OCI-LY1 (cell line): ENCODE data around the gene NFAM1.

ENCODE experiments used
- CTCF ChIP-seq: fragments of 200-600 bp; sonication (generic), shearing (Covaris generic); IDR thresholded peaks from 2 replicates; pipeline ENCODE4 v1.5.1; 2017; ENCODE audit warnings: mild to moderate bottlenecking, antibody characterized with exemption, low read length, moderate library complexity, mixed read lengths
- EZH2 ChIP-seq: fragments of 200-600 bp; sonication (generic), shearing (Covaris generic); IDR thresholded peaks from 2 replicates; pipeline ENCODE4 v1.8.0; 2017; ENCODE audit warnings: borderline replicate concordance, mixed run types, mild to moderate bottlenecking, antibody characterized with exemption, low read length, moderate library complexity, mixed read lengths

- TF ChIP-seq CTCF (no peak), EZH2 (no peak)
These were observed 39.2 kb upstream of the NFAM1 start for GRCh38 chr22:42471441-42471840.
